ENCODE results near the gene CREB3.

DNA sequence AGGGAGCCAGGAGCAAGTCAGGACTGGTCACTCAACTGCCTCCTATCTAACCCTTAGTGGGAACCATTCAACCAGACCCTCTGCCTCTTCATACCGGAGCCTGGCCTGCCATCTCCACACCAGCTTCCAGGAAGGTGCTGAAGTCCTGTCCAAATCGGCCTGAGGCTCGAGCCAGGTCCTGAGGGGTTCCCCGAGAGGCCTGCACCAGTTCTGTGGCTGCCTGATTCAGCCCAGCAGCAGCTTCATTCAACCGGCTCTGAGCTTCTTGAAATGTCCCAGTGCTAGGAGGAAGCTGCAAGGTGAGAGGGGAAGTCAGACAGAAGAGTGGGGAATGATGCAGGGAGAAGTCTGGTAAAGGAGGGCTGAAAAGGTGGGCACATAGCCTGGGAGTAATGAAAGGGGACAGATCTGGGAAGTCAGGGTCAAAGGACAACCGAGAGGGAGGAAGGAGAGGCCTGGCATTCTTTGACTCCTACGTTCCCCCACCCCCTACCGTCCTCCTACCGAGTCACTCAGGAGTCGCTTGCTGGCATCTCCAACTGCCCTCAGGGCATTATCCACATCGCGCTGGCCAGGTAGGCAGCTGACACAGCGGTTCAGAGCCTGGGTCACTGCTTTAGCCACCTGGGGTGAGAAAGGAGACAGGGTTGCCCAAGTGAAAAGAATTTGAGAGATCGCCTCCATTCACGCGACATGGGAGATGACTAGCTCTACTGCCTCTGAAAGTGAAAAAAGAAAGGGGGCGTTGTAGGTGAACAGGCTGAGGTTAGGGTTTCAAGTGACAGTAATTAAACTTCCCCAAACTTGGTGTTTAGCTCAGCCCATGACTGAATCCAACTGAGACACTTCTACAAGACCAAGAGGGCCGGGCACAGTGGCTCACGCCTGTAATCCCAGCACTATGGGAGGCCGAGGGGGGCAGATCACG, 20.7 kb upstream of the CREB3 start:
- TF ChIP-seq, protein P1, sequence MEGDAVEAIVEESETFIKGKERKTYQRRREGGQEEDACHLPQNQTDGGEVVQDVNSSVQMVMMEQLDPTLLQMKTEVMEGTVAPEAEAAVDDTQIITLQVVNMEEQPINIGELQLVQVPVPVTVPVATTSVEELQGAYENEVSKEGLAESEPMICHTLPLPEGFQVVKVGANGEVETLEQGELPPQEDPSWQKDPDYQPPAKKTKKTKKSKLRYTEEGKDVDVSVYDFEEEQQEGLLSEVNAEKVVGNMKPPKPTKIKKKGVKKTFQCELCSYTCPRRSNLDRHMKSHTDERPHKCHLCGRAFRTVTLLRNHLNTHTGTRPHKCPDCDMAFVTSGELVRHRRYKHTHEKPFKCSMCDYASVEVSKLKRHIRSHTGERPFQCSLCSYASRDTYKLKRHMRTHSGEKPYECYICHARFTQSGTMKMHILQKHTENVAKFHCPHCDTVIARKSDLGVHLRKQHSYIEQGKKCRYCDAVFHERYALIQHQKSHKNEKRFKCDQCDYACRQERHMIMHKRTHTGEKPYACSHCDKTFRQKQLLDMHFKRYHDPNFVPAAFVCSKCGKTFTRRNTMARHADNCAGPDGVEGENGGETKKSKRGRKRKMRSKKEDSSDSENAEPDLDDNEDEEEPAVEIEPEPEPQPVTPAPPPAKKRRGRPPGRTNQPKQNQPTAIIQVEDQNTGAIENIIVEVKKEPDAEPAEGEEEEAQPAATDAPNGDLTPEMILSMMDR (IDR thresholded peaks at IDR 0.05), result no peak
- TF ChIP-seq POLR2AphosphoS5 (IDR thresholded peaks at IDR 0.05; ENCODE audit: insufficient read depth in 1 of 2, low read depth in 1 of 2) (no peak), POLR2A (IDR thresholded peaks at IDR 0.05) (no peak)

Data from vagina (tissue), 2 donors.